KBM-7 (cell line): ENCODE measurements around the gene SGPL1.

Experiments
- DNase-seq: peaks from one replicate; pipeline ENCODE4 v3.0.0-alpha.2; 2015
- in situ Hi-C: fragments of 300-500 bp; cut with MboI; formaldehyde crosslinking; loops from 2 replicates; pipeline ENCODE4 v1.14.3; 2020; ENCODE audit warnings: low sequenced_read_pairs, low pct_unique_long_range_greater_than_20kb, mixed read lengths

The SGPL1 gene

GRCh38 chr10:70834021-70834420 lies 18.3 kb downstream of the SGPL1 start:
- in situ Hi-C loops = no loop called here
- no peak for DNase-seq

- no peak for DNase-seq
- in situ Hi-C loops = no loop called here
These were observed 18.8 kb downstream of the SGPL1 start for GRCh38 chr10:70834441-70835151.

- in situ Hi-C loops = no loop called here
- no peak for DNase-seq
These were observed 20.6 kb downstream of the SGPL1 start for GRCh38 chr10:70836319-70836718.

DNA sequence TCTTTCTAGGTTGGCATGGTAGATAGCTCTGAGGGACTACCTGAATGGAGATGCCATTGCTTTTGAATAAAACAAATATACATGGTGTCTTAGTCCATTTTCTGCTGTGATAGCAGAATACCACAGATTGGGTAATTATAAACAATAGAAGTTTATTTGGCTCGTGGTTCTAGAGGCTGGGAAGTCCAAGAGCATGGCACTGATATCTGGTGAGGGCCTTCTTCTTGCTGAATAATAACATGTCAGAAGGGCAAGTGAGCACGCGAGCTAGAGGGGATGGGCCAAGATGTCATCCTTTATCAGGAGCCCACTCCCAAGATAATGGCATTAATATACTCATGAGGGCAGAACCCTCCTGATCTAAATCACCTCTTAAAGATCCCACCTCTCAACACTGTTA lies 21.9 kb downstream of the SGPL1 start:
- in situ Hi-C loops = no loop called here
- DNase-seq = no peak

- in situ Hi-C loops = no loop called here
- DNase-seq = no peak
These were observed 22.6 kb downstream of the SGPL1 start for GRCh38 chr10:70838270-70838805.

DNA sequence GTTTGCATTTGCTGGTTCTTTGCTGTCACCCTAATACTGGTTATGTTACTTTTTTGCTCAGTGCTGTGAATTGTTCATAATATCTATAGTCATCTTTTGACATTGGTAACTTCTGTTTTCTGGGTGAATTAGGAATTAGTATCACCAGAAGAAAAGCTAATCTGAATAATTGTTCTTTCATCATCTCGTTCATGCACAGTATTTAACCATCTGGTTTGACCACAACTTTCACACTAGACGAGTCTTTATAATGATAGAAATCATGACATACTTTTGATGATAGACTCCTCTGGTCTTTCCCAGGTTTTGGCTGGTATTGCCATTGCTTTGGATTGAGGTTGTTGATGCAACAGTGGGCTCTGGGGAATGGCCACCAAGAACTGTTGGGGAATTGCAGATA lies 25.1 kb downstream of the SGPL1 start:
- in situ Hi-C loops = no loop called here
- DNase-seq = no peak

GRCh38 chr10:70843333-70843732 lies 27.6 kb downstream of the SGPL1 start:
- DNase-seq = no peak
- in situ Hi-C loops = no loop called here

DNA sequence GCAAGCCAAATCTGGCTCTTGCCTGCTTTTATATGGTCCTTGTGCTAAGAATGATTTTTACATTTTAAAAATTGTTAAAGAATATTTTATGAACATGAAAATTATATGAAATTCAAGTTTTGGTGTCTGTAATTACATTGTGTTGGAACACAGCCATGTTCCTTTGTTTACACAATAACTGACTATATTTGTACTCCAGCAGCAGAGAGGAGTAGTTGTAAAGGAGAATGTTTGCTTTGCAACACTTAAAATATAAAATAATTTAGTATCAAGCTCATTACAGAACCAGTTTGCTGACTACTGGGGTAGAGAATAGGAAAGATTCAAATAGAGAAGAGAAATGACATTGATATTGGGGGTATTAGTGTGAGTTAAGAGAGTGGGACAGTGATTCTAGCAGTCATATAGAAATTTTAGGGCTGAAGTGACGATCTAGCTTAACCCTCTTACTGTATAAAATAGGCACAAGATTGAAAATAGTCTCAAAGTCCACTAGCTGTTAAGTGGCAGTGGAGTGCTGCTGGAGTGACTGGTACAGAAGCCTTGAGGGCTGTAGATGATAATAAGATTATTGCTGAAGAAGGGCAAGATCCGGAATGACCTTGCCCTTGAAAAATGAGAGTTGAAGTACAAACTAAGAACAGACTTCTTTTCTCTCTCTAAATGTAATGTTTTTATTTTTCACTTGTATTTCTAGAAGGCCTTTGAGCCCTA lies 28.2 kb downstream of the SGPL1 start:
- in situ Hi-C loops = no loop called here
- no peak for DNase-seq

- in situ Hi-C loops = no loop called here
- no peak for DNase-seq
These were observed 29.5 kb downstream of the SGPL1 start for GRCh38 chr10:70845256-70845655.

GRCh38 chr10:70845816-70846215 lies 30.1 kb downstream of the SGPL1 start:
- in situ Hi-C loops = no loop called here
- no peak for DNase-seq

DNA sequence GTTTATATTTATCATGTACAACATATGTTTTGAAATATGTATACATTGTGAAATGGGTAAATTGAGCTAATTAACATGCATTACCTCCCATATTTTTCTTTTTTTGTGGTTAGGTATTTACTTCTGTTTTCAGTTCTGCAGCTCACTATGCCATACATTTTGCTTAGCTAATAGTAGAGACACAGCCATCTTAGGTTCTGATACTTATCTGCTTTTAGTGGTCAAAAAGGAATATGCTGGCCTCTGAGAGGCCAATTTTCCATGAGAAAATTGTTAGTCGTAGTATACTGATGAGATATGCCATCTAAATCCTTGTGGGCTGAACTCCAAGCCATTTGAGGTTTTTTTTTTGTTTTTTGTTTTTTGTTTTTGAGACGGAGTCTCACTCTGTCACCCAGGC lies 31.0 kb downstream of the SGPL1 start:
- DNase-seq = no peak
- in situ Hi-C loops = no loop called here

GRCh38 chr10:70847659-70848360 lies 32.1 kb downstream of the SGPL1 start:
- in situ Hi-C loops = no loop called here
- DNase-seq = no peak

DNA sequence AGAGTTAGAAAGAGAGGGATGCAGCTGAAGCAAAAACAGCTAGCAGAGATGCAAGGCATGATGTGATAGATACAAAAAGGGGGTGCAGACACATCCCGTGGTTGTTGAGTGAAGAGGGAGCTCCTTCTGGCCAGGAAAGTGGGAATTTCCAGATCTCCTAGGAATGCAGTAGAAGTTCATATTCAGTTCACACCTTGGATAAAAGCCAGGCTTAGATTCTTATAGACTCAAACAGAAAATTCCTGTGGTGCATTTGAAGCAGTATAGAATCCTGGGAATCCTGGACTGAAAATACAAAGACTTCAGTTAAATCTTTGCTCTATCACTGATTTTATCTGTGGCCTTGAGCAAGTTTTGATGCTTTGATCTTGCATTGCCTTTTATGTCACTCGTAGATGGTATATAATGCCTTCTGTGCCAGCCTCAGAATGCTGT lies 33.9 kb downstream of the SGPL1 start:
- in situ Hi-C loops = no loop called here
- no peak for DNase-seq

GRCh38 chr10:70850097-70850496 lies 34.3 kb downstream of the SGPL1 start:
- no peak for DNase-seq
- in situ Hi-C loops = no loop called here

DNA sequence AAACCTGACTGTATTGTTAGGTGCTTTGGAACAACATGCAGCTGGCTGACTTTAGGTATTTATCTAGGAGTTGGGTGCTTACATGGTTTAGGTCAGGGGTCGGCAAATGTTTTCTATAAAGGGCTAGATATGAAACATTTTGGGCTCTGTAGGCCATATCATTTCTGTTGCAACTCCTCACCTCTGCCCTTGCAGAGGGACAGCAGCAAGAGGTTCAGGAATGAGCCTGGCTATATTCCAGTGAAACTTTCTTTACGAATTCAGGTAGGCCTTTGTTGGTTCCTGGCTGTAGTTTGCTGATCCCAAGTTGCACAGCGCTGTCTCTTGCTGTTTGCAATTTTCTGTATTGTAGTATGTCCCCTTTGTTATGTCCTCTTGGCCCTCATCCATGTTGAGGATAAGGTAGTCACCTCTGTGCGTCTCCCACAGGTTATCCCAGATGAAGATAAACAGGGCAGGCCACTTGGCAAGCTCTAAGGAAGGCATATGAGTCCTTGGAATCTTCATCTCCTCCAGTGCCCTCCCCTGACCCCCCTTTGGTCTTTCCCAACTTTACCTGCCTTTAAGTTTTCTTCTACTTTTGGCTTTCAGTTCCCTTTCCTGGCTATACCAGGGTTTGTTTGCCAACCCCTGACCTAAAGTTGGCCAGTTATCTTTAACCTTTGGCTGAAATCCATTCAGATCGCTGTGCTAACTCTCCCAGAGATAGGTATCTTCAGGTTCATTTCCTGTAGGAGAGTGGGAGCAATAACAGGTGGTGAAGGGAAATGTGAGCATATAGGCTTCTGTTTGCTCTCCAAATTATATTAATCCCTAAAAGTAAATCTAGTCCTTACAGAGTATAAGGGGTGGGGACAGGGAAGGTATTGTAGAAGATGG lies 36.1 kb downstream of the SGPL1 start:
- no peak for DNase-seq
- in situ Hi-C loops = no loop called here

GRCh38 chr10:70853038-70853437 lies 37.3 kb downstream of the SGPL1 start:
- in situ Hi-C loops = no loop called here
- DNase-seq = no peak

- in situ Hi-C loops = no loop called here
- DNase-seq = no peak
These were observed 37.7 kb downstream of the SGPL1 start for GRCh38 chr10:70853457-70853856.

- no peak for DNase-seq
- in situ Hi-C loops = no loop called here
These were observed 40.7 kb downstream of the SGPL1 start for GRCh38 chr10:70856454-70856853.

DNA sequence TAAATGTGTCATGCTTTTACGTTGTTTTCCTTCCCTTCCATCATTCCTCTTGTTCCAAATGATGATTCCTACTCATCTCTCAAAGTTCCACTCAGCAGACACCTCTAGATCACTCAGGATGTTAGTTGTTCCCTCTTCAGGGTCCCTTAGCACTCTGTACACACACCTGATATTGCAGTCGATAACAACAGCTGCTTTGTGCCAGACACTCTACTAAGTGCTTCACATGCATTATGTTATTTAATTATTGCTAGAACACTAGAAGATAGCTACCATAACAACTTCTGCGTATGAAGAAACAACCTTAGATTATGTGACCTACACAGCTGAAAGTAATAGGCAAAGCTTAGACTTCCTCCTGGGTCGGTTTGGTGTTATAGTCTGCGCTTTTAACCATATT lies 43.0 kb downstream of the SGPL1 start:
- in situ Hi-C loops = no loop called here
- no peak for DNase-seq
